Astrocyte (in vitro differentiated cells and primary cell): ENCODE measurements around the gene POTEF. TPM values are rescaled to one million over a fixed set of nuclear protein-coding genes. Genes with fewer than 3 reads are reported as not detected.
"Not testable (repeated sequence)": the region's sequence is repeated elsewhere in the genome, so short reads cannot be mapped to it uniquely, and the experiment has no call there.

Experiments used
- DNase-seq: peaks from one replicate; pipeline ENCODE4 v3.0.0-alpha.2; 2010; ENCODE audit warnings: low read depth
- FAIRE-seq: peaks from 2 replicates; lab custom pipeline; 2011; peaks lifted over from hg19 to GRCh38; lab: Jason Lieb, UNC
- H2AFZ ChIP-seq: 2 replicates; pipeline ENCODE4 v1.6.0; 2012; ENCODE audit warnings: low read depth, low read length, inconsistent platforms
- H3K27ac ChIP-seq: 2 replicates; pipeline ENCODE4 v1.5.1; 2011; ENCODE audit warnings: low read depth, low read length, inconsistent platforms
- H3K27me3 ChIP-seq: 2 replicates; pipeline ENCODE4 v1.6.0; 2011; ENCODE audit warnings: low read length, inconsistent platforms; ENCODE audit not compliant: insufficient read depth
- H3K36me3 ChIP-seq: 2 replicates; pipeline ENCODE4 v1.5.1; 2011; ENCODE audit warnings: low read length, inconsistent platforms; ENCODE audit not compliant: insufficient read depth
- H3K4me1 ChIP-seq: 2 replicates; pipeline ENCODE4 v1.5.1; 2011; ENCODE audit warnings: low read length, inconsistent platforms; ENCODE audit not compliant: insufficient read depth
- H3K4me2 ChIP-seq: 2 replicates; pipeline ENCODE4 v1.6.0; 2012; ENCODE audit warnings: low read length, inconsistent platforms
- H3K4me3 ChIP-seq: 2 replicates; pipeline ENCODE4 v1.5.1; 2011; ENCODE audit warnings: low read depth, mild to moderate bottlenecking, low read length, inconsistent platforms; ENCODE audit not compliant: insufficient read depth
- H3K79me2 ChIP-seq: 2 replicates; pipeline ENCODE4 v1.6.0; 2012; ENCODE audit warnings: mild to moderate bottlenecking, low read length, inconsistent platforms; ENCODE audit not compliant: insufficient read depth
- H3K9ac ChIP-seq: 2 replicates; pipeline ENCODE4 v1.6.0; 2012; ENCODE audit warnings: mild to moderate bottlenecking, low read length, inconsistent platforms
- H3K9me3 ChIP-seq: 2 replicates; pipeline ENCODE4 v1.5.1; 2012; ENCODE audit warnings: low read depth, mild to moderate bottlenecking, low read length, inconsistent platforms; ENCODE audit not compliant: insufficient read depth
- H4K20me1 ChIP-seq: 2 replicates; pipeline ENCODE4 v1.6.0; 2012; ENCODE audit warnings: low read length, inconsistent platforms; ENCODE audit not compliant: insufficient read depth
- H3K27ac Mint-ChIP-seq: one replicate; pipeline ENCODE4 v1.8.0; 2021; ENCODE audit warnings: mild to moderate bottlenecking, mixed read lengths; ENCODE audit not compliant: unreplicated experiment
- H3K27me3 Mint-ChIP-seq: one replicate; pipeline ENCODE4 v1.8.0; 2021; ENCODE audit warnings: low read depth, mixed read lengths; ENCODE audit not compliant: unreplicated experiment
- H3K36me3 Mint-ChIP-seq: one replicate; pipeline ENCODE4 v1.8.0; 2021; ENCODE audit warnings: low read depth, mixed read lengths; ENCODE audit not compliant: unreplicated experiment
- H3K4me1 Mint-ChIP-seq: one replicate; pipeline ENCODE4 v1.8.0; 2021; ENCODE audit warnings: low read depth, mixed read lengths; ENCODE audit not compliant: unreplicated experiment
- H3K4me3 Mint-ChIP-seq: one replicate; pipeline ENCODE4 v1.8.0; 2021; ENCODE audit warnings: mild to moderate bottlenecking, moderate library complexity, mixed read lengths; ENCODE audit not compliant: unreplicated experiment
- H3K9me3 Mint-ChIP-seq: one replicate; pipeline ENCODE4 v1.8.0; 2021; ENCODE audit warnings: mild to moderate bottlenecking, mixed read lengths; ENCODE audit not compliant: unreplicated experiment
- total RNA-seq: library from RNA; stranded (reverse); gene quantifications from 2 replicates; pipeline ENCODE4 v1.2.1, GENCODE V29; 2021

The POTEF gene
- total RNA-seq, 1 donor from 2014 or later: 2.3 TPM

- not testable (repeated sequence) for H3K27ac ChIP-seq, H3K9me3 ChIP-seq, H3K9me3 Mint-ChIP-seq, H3K4me2 ChIP-seq, H3K27ac Mint-ChIP-seq, DNase-seq, H3K4me3 ChIP-seq, H4K20me1 ChIP-seq, H3K27me3 Mint-ChIP-seq, H3K36me3 Mint-ChIP-seq, H3K4me1 ChIP-seq, H3K4me1 Mint-ChIP-seq, H2AFZ ChIP-seq, H3K27me3 ChIP-seq, H3K9ac ChIP-seq, H3K79me2 ChIP-seq, H3K36me3 ChIP-seq, H3K4me3 Mint-ChIP-seq, FAIRE-seq
Observed at GRCh38 chr2:130142396-130143265, 13.6 kb upstream of the POTEF start.

- H3K4me3 ChIP-seq, H3K4me1 ChIP-seq, DNase-seq, H2AFZ ChIP-seq, H3K9ac ChIP-seq, H3K79me2 ChIP-seq, H3K9me3 ChIP-seq, H3K9me3 Mint-ChIP-seq, H3K27me3 ChIP-seq, H3K36me3 Mint-ChIP-seq, H3K27me3 Mint-ChIP-seq, H4K20me1 ChIP-seq, FAIRE-seq, H3K27ac ChIP-seq, H3K27ac Mint-ChIP-seq, H3K4me2 ChIP-seq, H3K36me3 ChIP-seq, H3K4me3 Mint-ChIP-seq, H3K4me1 Mint-ChIP-seq: not testable (repeated sequence)
Observed at GRCh38 chr2:130141645-130142370, 12.8 kb upstream of the POTEF start.

GRCh38 chr2:130141002-130141401 lies 12.0 kb upstream of the POTEF start:
- H3K4me2 ChIP-seq, H3K27me3 Mint-ChIP-seq, H3K27ac ChIP-seq, H3K79me2 ChIP-seq, H3K36me3 ChIP-seq, H3K4me1 ChIP-seq, FAIRE-seq, H3K36me3 Mint-ChIP-seq, H3K9me3 ChIP-seq, H3K4me3 Mint-ChIP-seq, H3K9ac ChIP-seq, H4K20me1 ChIP-seq, DNase-seq, H3K4me3 ChIP-seq, H3K27ac Mint-ChIP-seq, H3K27me3 ChIP-seq, H2AFZ ChIP-seq, H3K9me3 Mint-ChIP-seq, H3K4me1 Mint-ChIP-seq: not testable (repeated sequence)

GRCh38 chr2:130140516-130140915 lies 11.5 kb upstream of the POTEF start:
- not testable (repeated sequence) for H3K4me2 ChIP-seq, H3K36me3 Mint-ChIP-seq, H3K27ac Mint-ChIP-seq, H3K4me3 ChIP-seq, H3K27me3 ChIP-seq, H3K27ac ChIP-seq, DNase-seq, H3K9ac ChIP-seq, H3K9me3 Mint-ChIP-seq, H2AFZ ChIP-seq, H3K4me3 Mint-ChIP-seq, H3K36me3 ChIP-seq, FAIRE-seq, H3K4me1 ChIP-seq, H3K4me1 Mint-ChIP-seq, H3K79me2 ChIP-seq, H3K9me3 ChIP-seq, H4K20me1 ChIP-seq, H3K27me3 Mint-ChIP-seq

GRCh38 chr2:130139331-130140280 lies 10.6 kb upstream of the POTEF start:
- not testable (repeated sequence) for H3K27me3 ChIP-seq, DNase-seq, H3K36me3 Mint-ChIP-seq, H3K4me1 ChIP-seq, H3K36me3 ChIP-seq, H3K9me3 Mint-ChIP-seq, H4K20me1 ChIP-seq, H3K4me1 Mint-ChIP-seq, H3K9ac ChIP-seq, H3K27ac ChIP-seq, FAIRE-seq, H3K27me3 Mint-ChIP-seq, H3K4me2 ChIP-seq, H3K9me3 ChIP-seq, H3K27ac Mint-ChIP-seq, H3K4me3 Mint-ChIP-seq, H3K4me3 ChIP-seq, H2AFZ ChIP-seq, H3K79me2 ChIP-seq
